ENCODE data around the gene MED10.

GRCh38 chr5:6359555-6360322 is 18.6 kb downstream of the MED10 start:
- TF ChIP-seq CTCF (IDR thresholded peaks at IDR 0.05): no peak
- no peak for TF ChIP-seq POLR2A (IDR thresholded peaks at IDR 0.05)

Data from thyroid gland (tissue), 4 donors.